ENCODE data around the gene FBRS.
A peak's percentile ranks its signal among the peaks of the same experiment; 100 is the strongest.

Gene FBRS

DNA sequence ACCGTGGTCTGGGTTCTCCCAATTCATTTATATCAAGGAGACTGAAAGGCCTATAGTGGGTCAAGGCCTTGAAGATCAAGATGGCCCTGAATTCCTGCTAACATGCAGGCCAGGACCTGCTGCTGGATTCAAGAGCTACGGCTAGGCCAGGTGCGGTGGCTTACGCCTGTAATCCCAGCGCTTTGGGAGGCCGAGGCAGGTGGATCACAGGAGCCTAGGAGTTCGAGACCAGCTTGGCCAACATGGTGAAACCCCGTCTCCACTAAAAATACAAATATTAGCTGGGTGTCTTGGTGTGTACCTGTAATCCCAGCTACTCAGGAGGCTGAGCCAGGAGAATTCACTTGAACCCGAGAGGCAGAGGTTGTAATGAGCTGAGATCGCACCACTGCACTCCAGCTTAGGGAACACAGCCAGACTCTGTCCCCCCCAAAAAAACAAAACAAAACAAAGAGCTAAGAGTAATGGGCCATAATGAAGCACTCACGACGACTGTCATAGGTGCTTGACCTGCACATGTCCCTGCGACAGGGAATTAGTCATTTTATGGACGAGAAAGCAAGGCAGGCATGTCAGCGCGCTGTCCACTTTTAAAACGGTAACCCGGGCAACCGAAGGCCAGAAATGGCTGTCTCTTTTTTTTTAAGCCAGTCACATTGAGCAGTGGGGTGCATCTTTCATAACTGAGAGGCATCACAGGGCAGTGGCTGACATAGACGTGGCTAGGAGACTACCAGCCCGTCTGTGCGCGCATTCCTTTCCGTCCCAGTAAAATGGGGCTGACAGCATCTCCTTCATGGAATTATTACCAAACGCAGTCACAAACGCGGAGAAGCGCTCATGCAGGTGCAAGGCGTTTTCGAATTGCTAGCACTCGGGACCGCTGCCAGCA, 1.0 kb upstream of the FBRS start:
- H3K9ac ChIP-seq (ENCODE audit: low read length), result peak overlapping the region; percentile 57
- no peaks in the 10 kb centered on the region for H3K9me3 ChIP-seq (ENCODE audit: control insufficient read depth, insufficient read depth, low read depth, low read length)
- H3K27me3 ChIP-seq (ENCODE audit: control insufficient read depth, insufficient read depth, low read length), result peaks cover 31% of the 10 kb centered on the region
- H3K4me1 ChIP-seq (ENCODE audit: control insufficient read depth, insufficient read depth, low read length), result peaks cover 6% of the 10 kb centered on the region; the same call in 1 of the 2 replicates
- H3K36me3 ChIP-seq (ENCODE audit: control insufficient read depth, insufficient read depth, low read length), result peaks cover 29% of the 10 kb centered on the region
- H3K4me3 ChIP-seq (ENCODE audit: low read depth, low read length), result peak overlapping the region; percentile 84
- H3K27ac ChIP-seq (ENCODE audit: low read depth, low read length), result no peak overlapping the region

GRCh38 chr16:30658731-30659506, 688 bp downstream of the FBRS start:
- peak overlapping the region; percentile 42; the same call in 1 of the 2 replicates for H3K27ac ChIP-seq (ENCODE audit: low read depth, low read length)
- peaks cover 6% of the 10 kb centered on the region; the same call in 1 of the 2 replicates for H3K4me1 ChIP-seq (ENCODE audit: control insufficient read depth, insufficient read depth, low read length)
- peak overlapping the region; percentile 84 for H3K4me3 ChIP-seq (ENCODE audit: low read depth, low read length)
- peak overlapping the region; percentile 87 for H3K9ac ChIP-seq (ENCODE audit: low read length)
- H3K36me3 ChIP-seq (ENCODE audit: control insufficient read depth, insufficient read depth, low read length), result peaks cover 43% of the 10 kb centered on the region
- no peaks in the 10 kb centered on the region for H3K9me3 ChIP-seq (ENCODE audit: control insufficient read depth, insufficient read depth, low read depth, low read length)
- H3K27me3 ChIP-seq (ENCODE audit: control insufficient read depth, insufficient read depth, low read length), result peaks cover 43% of the 10 kb centered on the region

DNA sequence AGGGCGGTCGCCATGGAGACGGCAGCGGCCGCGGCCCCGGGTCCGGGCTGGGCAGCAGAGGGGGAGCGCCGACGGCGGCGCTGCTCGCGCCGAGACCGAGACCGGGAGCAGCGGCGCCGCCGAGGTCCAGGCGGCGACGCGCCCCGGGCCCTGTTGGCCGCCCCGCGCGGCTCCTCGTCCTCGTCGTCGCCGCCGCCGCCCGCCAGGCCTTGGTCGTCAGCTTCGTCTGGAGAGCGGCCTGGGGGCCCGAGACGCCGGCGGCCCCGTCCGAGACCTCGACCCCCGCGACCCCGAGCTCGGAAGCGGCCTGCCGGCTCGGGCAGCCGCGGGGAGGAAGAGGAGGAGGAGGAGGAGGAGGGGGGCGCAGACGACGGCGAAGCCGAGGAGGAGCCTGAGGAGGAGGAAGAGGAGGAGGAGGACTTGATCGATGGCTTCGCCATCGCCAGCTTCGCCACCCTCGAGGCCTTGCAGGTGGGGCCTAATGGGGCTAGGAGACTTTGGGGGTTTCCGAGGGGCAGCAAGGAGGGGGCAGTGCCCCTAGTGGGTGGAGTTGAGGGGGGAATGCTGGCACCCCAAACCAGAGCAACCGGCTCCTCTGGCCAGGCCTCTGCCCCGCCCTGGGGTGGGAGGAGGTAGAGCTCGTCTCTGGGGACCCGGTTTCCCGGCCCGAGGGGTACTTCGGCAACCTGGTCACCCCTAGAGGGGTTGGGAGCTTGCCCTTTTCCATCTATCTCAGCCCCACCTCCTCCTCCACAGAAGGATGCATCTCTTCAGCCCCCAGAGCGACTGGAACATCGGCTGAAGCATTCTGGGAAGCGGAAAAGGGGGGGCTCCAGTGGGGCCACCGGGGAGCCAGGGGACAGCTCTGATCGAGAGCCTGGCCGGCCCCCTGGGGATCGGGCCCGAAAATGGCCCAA, 1.5 kb downstream of the FBRS start:
- peaks cover 44% of the 10 kb centered on the region for H3K36me3 ChIP-seq (ENCODE audit: control insufficient read depth, insufficient read depth, low read length)
- H3K9me3 ChIP-seq (ENCODE audit: control insufficient read depth, insufficient read depth, low read depth, low read length), result no peaks in the 10 kb centered on the region
- H3K9ac ChIP-seq (ENCODE audit: low read length), result peak overlapping the region; percentile 87
- peaks cover 48% of the 10 kb centered on the region for H3K27me3 ChIP-seq (ENCODE audit: control insufficient read depth, insufficient read depth, low read length)
- no peak overlapping the region for H3K27ac ChIP-seq (ENCODE audit: low read depth, low read length)
- H3K4me1 ChIP-seq (ENCODE audit: control insufficient read depth, insufficient read depth, low read length), result peaks cover 6% of the 10 kb centered on the region; the same call in 1 of the 2 replicates
- H3K4me3 ChIP-seq (ENCODE audit: low read depth, low read length), result peak overlapping the region; percentile 84

- Histone ChIP-seq H3K4me3 (ENCODE audit: low read depth, low read length) (peak overlapping the region; percentile 84), H3K4me1 (ENCODE audit: control insufficient read depth, insufficient read depth, low read length) (peaks cover 6% of the 10 kb centered on the region; the same call in 1 of the 2 replicates), H3K27ac (ENCODE audit: low read depth, low read length) (no peak overlapping the region), H3K36me3 (ENCODE audit: control insufficient read depth, insufficient read depth, low read length) (peaks cover 44% of the 10 kb centered on the region), H3K9ac (ENCODE audit: low read length) (no peak overlapping the region), H3K9me3 (ENCODE audit: control insufficient read depth, insufficient read depth, low read depth, low read length) (no peaks in the 10 kb centered on the region), H3K27me3 (ENCODE audit: control insufficient read depth, insufficient read depth, low read length) (peaks cover 57% of the 10 kb centered on the region)
These were observed 2.4 kb downstream of the FBRS start for GRCh38 chr16:30660424-30661261.

- Histone ChIP-seq H3K36me3 (ENCODE audit: control insufficient read depth, insufficient read depth, low read length) (peaks cover 57% of the 10 kb centered on the region), H3K9me3 (ENCODE audit: control insufficient read depth, insufficient read depth, low read depth, low read length) (no peaks in the 10 kb centered on the region), H3K4me3 (ENCODE audit: low read depth, low read length) (no peak overlapping the region), H3K27me3 (ENCODE audit: control insufficient read depth, insufficient read depth, low read length) (peaks cover 75% of the 10 kb centered on the region), H3K27ac (ENCODE audit: low read depth, low read length) (no peak overlapping the region), H3K4me1 (ENCODE audit: control insufficient read depth, insufficient read depth, low read length) (peaks cover 2% of the 10 kb centered on the region; the same call in 1 of the 2 replicates), H3K9ac (ENCODE audit: low read length) (no peak overlapping the region)
These were observed 4.2 kb downstream of the FBRS start for GRCh38 chr16:30662449-30662848.

DNA sequence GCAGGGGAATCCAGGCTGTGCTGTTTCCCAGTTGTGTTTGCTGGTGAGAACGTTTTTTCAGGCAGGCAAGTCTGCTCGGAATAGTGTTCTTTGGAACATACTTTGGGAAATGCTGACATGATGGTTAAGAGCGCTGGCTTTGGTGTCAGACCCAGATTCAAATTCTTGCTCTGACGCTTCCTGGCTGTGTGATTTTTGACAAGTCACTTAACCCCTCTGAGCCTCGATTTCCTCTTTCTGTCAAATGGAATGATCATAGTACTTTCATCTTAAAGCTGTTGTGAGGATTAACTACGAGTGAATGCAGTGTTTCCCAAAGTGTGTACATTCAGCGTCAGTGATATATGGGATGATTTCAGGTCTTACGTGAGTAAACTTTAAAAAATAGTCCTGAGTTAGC, 4.8 kb downstream of the FBRS start:
- Histone ChIP-seq H3K27me3 (ENCODE audit: control insufficient read depth, insufficient read depth, low read length) (peaks cover 81% of the 10 kb centered on the region), H3K9me3 (ENCODE audit: control insufficient read depth, insufficient read depth, low read depth, low read length) (no peaks in the 10 kb centered on the region), H3K9ac (ENCODE audit: low read length) (no peak overlapping the region), H3K36me3 (ENCODE audit: control insufficient read depth, insufficient read depth, low read length) (peaks cover 63% of the 10 kb centered on the region), H3K27ac (ENCODE audit: low read depth, low read length) (no peak overlapping the region), H3K4me1 (ENCODE audit: control insufficient read depth, insufficient read depth, low read length) (no peaks in the 10 kb centered on the region), H3K4me3 (ENCODE audit: low read depth, low read length) (no peak overlapping the region)

DNA sequence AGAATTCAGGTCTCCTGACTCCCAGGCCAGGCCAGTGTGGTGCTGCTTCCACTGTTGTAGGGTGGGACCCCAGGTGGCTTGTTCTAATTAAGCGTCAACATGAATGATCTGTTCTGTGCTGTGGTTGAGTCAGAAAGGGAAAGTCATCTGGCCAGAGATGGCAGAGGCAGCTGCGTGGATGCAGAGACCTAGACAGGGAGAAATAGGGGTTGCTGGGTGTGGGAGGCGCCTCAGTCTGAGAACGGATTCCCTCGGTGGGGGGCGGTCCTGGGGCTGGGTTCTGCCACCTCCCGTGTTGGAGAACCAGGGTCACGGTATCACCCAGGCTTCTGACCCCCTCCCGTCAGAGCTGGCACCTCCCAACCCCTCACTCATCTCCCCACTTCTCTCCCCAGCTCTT, 5.6 kb downstream of the FBRS start:
- H3K36me3 ChIP-seq (ENCODE audit: control insufficient read depth, insufficient read depth, low read length), result peaks cover 66% of the 10 kb centered on the region
- H3K9ac ChIP-seq (ENCODE audit: low read length), result no peak overlapping the region
- H3K9me3 ChIP-seq (ENCODE audit: control insufficient read depth, insufficient read depth, low read depth, low read length), result no peaks in the 10 kb centered on the region
- peaks cover 88% of the 10 kb centered on the region for H3K27me3 ChIP-seq (ENCODE audit: control insufficient read depth, insufficient read depth, low read length)
- no peak overlapping the region for H3K27ac ChIP-seq (ENCODE audit: low read depth, low read length)
- no peak overlapping the region for H3K4me3 ChIP-seq (ENCODE audit: low read depth, low read length)
- no peaks in the 10 kb centered on the region for H3K4me1 ChIP-seq (ENCODE audit: control insufficient read depth, insufficient read depth, low read length)

DNA sequence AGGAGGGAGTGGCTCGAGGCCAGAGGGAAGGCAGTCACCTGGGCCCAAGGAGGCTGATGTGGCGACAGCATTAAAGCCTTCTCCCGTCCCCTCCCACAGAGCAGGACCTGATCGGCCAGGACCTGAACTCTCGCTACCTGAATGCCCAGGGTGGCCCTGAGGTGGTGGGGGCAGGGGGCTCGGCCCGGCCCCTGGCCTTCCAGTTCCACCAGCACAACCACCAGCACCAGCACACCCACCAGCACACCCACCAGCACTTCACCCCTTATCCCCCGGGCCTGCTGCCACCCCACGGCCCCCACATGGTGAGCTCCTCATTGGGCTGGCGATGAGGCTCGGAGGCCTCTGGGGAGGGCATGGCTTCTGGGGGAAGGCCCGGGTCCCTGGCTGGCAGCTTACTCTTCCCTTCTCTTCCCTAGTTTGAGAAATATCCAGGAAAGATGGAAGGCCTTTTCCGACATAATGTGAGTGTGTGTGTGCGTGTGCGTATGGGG, 6.4 kb downstream of the FBRS start:
- Histone ChIP-seq H3K4me3 (ENCODE audit: low read depth, low read length) (no peak overlapping the region), H3K27me3 (ENCODE audit: control insufficient read depth, insufficient read depth, low read length) (peaks cover 95% of the 10 kb centered on the region), H3K9me3 (ENCODE audit: control insufficient read depth, insufficient read depth, low read depth, low read length) (no peaks in the 10 kb centered on the region), H3K4me1 (ENCODE audit: control insufficient read depth, insufficient read depth, low read length) (no peaks in the 10 kb centered on the region), H3K36me3 (ENCODE audit: control insufficient read depth, insufficient read depth, low read length) (peaks cover 68% of the 10 kb centered on the region), H3K27ac (ENCODE audit: low read depth, low read length) (no peak overlapping the region), H3K9ac (ENCODE audit: low read length) (no peak overlapping the region)

GRCh38 chr16:30665155-30665829, 7.1 kb downstream of the FBRS start:
- Histone ChIP-seq H3K27ac (ENCODE audit: low read depth, low read length) (no peak overlapping the region), H3K36me3 (ENCODE audit: control insufficient read depth, insufficient read depth, low read length) (peaks cover 72% of the 10 kb centered on the region), H3K27me3 (ENCODE audit: control insufficient read depth, insufficient read depth, low read length) (peaks cover 95% of the 10 kb centered on the region), H3K9me3 (ENCODE audit: control insufficient read depth, insufficient read depth, low read depth, low read length) (no peaks in the 10 kb centered on the region), H3K4me1 (ENCODE audit: control insufficient read depth, insufficient read depth, low read length) (no peaks in the 10 kb centered on the region), H3K4me3 (ENCODE audit: low read depth, low read length) (no peak overlapping the region), H3K9ac (ENCODE audit: low read length) (no peak overlapping the region)

All from HUES6 (cell line).